Adrenal gland (tissue), 5 donors: ENCODE results near the gene IQGAP2.

Experiments used
- CTCF ChIP-seq, 6 experiments: fragments of 450-650 bp in 4 of 6; fragments of 200-600 bp in 2 of 6; sonication (generic) in 1 of 6; IDR thresholded peaks; 1 replicate in 5 of 6; 2 replicates in 1 of 6; pipeline versions ENCODE4 v1.5.1 to v1.8.0; 2016 to 2021; ENCODE audit warnings: antibody characterized with exemption in 6 of 6, mild to moderate bottlenecking in 2 of 6, moderate library complexity in 1 of 6
- POLR2A ChIP-seq, 2 donors: fragments of 450-650 bp; IDR thresholded peaks; one replicate each; pipeline ENCODE4 v1.6.1; 2017; ENCODE audit warnings: antibody characterized with exemption in 2 of 2, mild to moderate bottlenecking in 2 of 2, moderate library complexity in 1 of 2
- donor health status: DM: no; HTN: no; CAD: no.

GRCh38 chr5:76356887-76357286, 46.2 kb upstream of the IQGAP2 start:
- TF ChIP-seq CTCF (IDR thresholded peaks at IDR 0.05): no peak
- no peak for TF ChIP-seq POLR2A (IDR thresholded peaks at IDR 0.05)
